NOMO-1 treated with dmso at 0.1 percent for 144 hours (cell line): Measurements from ENCODE around the gene EPHX1.
"Not testable (repeated sequence)": the region's sequence is repeated elsewhere in the genome, so short reads cannot be mapped to it uniquely, and the experiment has no call there.

Experiments
- DNase-seq: peaks from one replicate; lab custom pipeline; 2025; ENCODE audit not compliant: unreplicated experiment; lab: John Stamatoyannopoulos, UW

EPHX1 gene

GRCh38 chr1:225809842-225810578 is at the start of gene EPHX1:
TSS of gene EPHX1 (plus strand) at chr1:225810124. CDS start at chr1:225828730, 18,606 bp downstream.
- DNase-seq = peak; percentile 77

GRCh38 chr1:225760531-225760930 is 49.4 kb upstream of the EPHX1 start:
- no peak for DNase-seq

GRCh38 chr1:225761395-225761794 is 48.5 kb upstream of the EPHX1 start:
- DNase-seq = not testable (repeated sequence)

- no peak for DNase-seq
These were observed 47.9 kb upstream of the EPHX1 start for GRCh38 chr1:225762002-225762441.

- no peak for DNase-seq
These were observed 47.5 kb upstream of the EPHX1 start for GRCh38 chr1:225762444-225762843.

- no peak for DNase-seq
These were observed 46.0 kb upstream of the EPHX1 start for GRCh38 chr1:225763716-225764548.

- DNase-seq = no peak
These were observed 43.8 kb upstream of the EPHX1 start for GRCh38 chr1:225765982-225766674.

GRCh38 chr1:225766967-225767633 is 42.8 kb upstream of the EPHX1 start:
- DNase-seq = no peak

- DNase-seq = no peak
These were observed 42.0 kb upstream of the EPHX1 start for GRCh38 chr1:225767634-225768540.

GRCh38 chr1:225768662-225769426 is 41.1 kb upstream of the EPHX1 start:
- DNase-seq = no peak

- DNase-seq = no peak
These were observed 40.2 kb upstream of the EPHX1 start for GRCh38 chr1:225769687-225770086.

GRCh38 chr1:225770561-225771248 is 39.2 kb upstream of the EPHX1 start:
- DNase-seq = no peak

GRCh38 chr1:225771661-225772322 is 38.1 kb upstream of the EPHX1 start:
- DNase-seq = no peak

GRCh38 chr1:225772323-225772768 is 37.6 kb upstream of the EPHX1 start:
- peak; percentile 50 for DNase-seq

GRCh38 chr1:225772848-225773247 is 37.1 kb upstream of the EPHX1 start:
- DNase-seq = no peak

- DNase-seq = no peak
These were observed 35.4 kb upstream of the EPHX1 start for GRCh38 chr1:225774281-225775147.

- no peak for DNase-seq
These were observed 33.6 kb upstream of the EPHX1 start for GRCh38 chr1:225776294-225776693.
